HG03135 (cell line): ENCODE measurements around the gene NELL1.
"Not testable (repeated sequence)": the region's sequence is repeated elsewhere in the genome, so short reads cannot be mapped to it uniquely, and the experiment has no call there.

ENCODE experiments used
- ATAC-seq: cut with Tn5 transposase; IDR thresholded peaks from one replicate; pipeline ENCODE4 v1.9.1; 2021; ENCODE audit warnings: mild to moderate bottlenecking, moderate library complexity; ENCODE audit not compliant: unreplicated experiment

Gene NELL1

DNA sequence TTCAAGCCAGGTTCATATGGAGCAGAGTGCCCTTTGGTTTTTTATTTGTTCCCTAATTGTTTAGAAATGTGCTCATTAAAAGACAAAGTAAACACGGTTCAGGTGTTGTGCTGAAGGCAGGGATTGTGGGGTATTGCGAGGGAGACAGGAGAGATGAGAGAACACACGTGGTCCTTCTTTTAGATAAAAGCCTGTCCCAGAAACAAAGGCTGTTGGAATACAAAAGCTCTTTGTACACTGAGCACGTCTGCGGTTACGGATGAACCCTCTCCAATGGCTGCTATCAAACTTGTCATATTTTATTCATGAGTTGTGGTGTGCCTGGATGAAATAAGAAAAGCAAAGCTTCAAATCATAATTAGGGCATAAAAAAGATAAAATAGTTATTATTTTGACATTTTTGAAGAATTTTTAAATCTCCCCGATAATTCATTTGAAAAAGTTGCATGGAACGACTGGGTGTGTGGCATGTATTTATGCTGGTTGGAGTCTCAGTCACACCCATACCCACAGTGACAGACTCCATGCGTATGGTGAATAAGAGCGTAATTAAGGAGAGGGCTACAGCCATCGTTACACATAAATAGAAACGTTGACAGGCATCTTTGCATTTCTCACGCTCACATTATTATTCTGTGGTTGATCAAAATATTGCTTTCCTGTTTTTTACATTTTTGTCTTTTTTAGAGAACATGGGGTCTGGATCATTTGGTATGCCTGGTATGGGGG lies 92.9 kb downstream of the NELL1 start:
- ATAC-seq, result no peak

GRCh38 chr11:20762980-20763379 lies 93.6 kb downstream of the NELL1 start:
- ATAC-seq, result no peak

DNA sequence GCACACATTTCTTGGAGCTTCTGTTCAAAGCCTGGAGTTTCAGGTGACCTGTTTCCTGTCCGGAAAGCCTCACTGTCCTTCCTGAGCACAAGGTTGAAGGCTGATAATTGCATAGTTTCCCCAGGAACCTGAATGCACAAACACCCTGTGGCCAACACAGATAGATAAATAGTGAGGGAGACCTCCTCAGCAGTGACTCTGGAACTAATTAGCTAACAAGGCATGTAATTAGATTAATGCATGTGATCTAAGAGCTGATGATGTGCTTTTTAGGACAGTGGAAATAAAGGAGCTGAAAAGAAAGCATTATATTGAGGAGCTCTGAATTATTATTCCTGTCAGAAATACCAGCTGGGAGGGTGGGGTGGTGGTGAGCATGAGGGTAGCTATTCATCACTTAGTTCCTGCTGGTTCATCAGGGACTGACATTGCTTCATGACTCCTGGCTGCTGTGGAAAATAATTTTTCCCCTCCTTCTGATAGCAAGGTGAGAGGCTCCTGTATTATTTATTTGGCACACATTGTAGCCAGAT lies 101.1 kb downstream of the NELL1 start:
- no peak for ATAC-seq

DNA sequence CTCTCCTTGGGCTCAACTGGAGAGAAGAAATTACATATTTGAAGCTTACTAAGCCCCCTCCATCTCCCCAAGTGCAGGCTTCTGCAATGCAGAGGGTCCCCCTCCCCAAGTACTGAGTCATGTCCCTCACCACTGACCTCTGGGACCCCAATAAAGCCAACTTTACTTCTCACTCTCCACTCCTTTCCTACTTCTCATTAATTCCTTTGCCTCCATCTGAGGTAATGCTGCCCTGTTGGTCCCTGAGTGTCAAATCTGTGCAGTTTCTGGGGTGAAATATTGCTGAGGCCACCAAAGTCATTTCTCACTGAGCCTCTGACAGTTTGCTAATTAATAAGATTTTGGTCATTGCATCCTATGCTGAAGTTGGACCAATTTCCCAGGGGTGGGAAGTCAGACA lies 101.6 kb downstream of the NELL1 start:
- no peak for ATAC-seq

DNA sequence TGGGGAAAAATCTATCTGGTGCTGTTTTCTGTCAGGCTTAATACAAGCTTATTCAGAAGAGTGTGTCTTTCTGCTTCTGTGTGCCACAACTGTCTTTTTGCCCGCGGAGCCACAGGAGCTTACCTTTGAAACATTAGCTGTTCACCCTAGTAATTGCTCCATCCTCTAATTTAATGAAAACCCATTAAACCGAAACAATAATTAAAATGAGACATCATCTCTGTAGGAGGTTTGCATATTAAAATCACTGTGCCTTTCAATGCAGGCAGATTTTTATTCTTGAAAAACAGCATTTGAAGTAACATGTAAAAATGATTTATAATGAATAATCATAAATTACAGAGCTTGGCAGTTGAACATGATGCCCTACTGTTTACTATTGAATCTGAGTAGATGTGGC lies 102.3 kb downstream of the NELL1 start:
- no peak for ATAC-seq

DNA sequence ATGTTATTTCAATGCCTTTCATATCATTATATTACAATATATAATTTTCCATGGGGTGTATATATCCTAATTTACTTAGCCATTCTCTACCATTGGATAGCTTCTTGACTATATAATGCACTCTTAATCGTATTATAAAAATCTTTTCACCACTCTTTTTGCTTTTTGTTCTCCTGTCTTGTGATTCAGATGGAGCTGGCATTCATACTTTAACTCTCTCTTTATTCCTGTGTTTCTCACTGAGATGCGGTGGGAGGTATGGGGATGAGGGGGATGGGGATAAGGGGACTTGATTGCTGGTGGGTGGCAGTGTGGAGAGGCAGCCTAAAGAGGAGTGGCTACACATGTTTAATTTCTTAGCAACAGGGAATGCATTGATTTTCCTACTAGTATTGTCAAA lies 105.9 kb downstream of the NELL1 start:
- ATAC-seq, result no peak

DNA sequence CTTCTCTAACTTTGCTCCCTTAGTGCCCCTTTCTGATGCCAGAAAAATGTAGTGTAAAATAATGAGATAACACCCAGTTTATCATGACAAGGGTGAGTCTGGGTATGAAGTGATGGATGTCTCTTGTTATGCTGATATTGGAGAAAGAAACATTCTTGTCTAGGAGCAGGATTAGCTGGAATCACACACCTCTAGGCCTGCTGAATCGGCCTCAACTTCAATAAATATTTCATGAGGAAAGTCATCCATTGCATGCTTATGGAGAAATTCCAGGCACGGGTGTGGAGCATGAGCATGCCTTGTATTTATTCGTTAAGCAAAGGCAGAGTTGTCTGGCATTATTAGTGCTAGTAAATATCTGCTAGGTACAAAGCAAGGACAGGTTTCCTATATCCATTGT lies 113.4 kb downstream of the NELL1 start:
- ATAC-seq, result no peak

GRCh38 chr11:20783220-20783619 lies 113.8 kb downstream of the NELL1 start:
- no peak for ATAC-seq

DNA sequence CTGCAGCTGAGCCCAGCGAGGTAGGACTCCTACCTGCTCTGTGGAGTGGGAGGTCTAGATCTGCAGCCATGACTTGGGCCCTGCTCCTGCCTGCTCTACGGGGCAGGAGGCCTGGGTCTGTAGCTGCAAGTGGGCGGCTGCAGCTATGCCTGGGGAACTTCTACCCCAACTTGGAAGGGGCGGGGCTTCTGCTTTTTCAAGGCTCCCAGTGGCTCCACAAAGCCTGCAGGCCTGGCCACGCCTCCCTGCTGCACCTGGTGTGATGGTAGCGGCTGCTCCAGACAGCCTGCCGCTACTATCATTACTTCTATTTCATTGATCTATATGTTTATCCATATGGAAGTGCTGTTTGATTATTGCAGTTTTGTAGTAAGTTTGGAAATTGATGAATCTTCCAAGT lies 121.2 kb downstream of the NELL1 start:
- ATAC-seq, result no peak

DNA sequence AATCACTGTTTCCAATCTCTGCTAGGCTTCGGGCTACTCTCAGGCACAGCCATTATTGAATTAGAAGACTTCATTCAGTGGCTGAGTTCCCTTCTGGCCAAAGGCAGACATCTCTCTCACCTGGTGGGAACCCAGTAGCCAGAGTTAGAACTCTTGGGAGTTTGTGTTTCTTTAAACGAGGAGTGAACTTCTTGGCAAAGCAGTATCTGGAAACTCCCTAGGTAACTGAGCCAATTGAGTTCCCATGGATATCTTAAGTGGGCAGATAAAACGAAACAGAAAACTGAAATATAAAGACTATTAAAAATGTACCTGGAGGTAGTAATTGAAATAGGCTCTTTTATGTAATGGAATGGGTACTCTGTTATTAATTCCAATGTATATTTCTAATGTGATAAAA lies 125.6 kb downstream of the NELL1 start:
- ATAC-seq, result no peak

DNA sequence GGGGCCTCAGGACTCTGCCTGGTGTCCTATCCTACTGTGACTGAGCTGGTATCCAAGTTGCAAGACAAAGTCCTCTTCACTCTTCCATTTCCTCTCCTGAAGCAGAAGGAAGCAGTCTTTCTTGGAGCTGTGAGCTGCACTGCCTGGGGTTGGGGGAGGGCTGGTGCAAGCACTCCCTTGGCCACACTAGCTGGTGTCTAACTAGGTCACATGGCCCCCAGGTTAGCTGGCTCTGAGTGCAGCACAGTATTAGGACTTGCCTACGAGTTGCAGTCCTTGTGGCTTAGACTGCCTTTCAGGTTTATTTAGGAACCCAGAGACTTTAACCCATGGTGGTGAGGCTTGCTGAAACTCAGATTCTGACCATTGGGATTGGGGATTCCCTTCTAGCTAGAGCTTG lies 138.9 kb downstream of the NELL1 start:
- ATAC-seq, result no peak

- no peak for ATAC-seq
Observed at GRCh38 chr11:20821046-20821445, 151.7 kb downstream of the NELL1 start.

GRCh38 chr11:20821470-20821869 lies 152.1 kb downstream of the NELL1 start:
- ATAC-seq, result no peak

DNA sequence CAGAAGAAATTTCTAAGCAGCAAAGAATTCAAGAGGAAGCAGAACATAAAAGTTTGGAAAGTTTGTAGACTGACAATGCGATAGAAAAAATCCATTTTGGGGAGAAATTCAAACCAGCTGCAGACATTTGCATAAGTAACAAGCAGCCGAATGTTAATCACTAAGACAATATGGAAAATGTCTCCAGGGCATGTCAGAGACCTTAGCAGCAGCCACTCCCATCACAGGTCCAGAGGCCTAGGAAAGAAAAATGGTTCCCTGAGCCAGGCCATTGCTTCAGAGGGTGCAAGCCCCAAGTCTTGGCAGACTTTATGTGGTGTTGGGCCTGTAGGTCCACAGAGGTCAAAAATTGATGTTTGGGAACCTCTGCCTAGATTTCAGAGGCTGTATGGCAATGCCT lies 155.4 kb downstream of the NELL1 start:
- ATAC-seq, result no peak

GRCh38 chr11:20835561-20835960 lies 166.2 kb downstream of the NELL1 start:
- no peak for ATAC-seq

DNA sequence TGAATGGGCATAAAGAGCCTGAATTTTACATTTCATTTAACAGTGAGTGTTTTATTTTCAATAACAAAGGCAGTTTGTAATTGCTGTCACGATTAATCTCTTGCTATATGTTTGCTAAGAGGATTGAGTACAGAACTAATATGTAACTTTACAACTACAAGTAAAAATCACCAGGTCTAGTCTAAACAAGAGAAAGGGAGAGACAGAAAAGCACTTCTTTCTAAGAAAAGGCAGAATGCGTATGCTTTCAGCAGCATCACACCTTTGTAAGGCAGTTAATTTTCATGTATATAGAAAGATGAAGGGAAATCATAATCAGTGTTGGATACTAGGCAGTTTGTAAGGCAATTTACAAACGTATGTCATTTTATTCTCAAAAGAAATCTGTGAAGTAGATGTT lies 169.8 kb downstream of the NELL1 start:
- no peak for ATAC-seq

DNA sequence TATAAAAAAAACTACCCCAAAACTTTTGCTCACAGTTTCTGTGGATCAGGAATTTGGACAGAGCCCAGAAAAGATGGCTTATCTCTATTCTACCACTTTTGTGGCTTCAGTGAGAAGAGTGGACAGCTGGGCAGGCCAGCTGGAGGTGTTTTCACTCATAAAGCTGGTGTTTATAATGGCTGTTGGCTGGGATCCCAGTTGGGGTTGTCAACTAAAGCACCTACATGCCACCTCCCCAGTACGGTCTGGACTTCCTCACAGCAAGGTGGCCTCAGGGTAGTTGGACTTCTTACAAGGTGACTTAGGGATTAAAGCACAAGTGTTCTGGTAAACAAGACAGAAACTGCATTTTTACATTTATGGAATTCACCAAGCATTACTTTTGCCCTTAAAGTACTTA lies 171.0 kb downstream of the NELL1 start:
- ATAC-seq, result no peak

DNA sequence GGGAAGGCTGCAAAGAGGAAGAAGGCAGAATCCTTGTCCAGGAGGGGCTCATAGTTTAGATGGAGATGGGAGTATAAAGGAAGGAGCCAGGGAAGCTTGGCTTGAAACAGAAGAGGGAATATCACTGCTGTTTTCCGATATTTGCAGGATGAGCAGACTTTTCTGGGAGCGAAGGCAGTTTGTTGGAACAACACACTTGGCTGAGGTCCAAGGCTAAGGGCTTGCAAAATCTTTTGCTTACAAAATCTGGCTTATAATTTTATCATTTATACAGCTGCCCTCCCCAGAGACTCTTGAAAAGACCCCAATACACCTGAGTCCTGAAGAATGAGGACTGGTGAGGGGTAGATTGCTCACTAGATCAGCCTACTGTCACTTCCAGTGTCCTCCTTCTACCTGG lies 174.8 kb downstream of the NELL1 start:
- no peak for ATAC-seq

GRCh38 chr11:20844630-20845029 lies 175.2 kb downstream of the NELL1 start:
- ATAC-seq, result no peak

DNA sequence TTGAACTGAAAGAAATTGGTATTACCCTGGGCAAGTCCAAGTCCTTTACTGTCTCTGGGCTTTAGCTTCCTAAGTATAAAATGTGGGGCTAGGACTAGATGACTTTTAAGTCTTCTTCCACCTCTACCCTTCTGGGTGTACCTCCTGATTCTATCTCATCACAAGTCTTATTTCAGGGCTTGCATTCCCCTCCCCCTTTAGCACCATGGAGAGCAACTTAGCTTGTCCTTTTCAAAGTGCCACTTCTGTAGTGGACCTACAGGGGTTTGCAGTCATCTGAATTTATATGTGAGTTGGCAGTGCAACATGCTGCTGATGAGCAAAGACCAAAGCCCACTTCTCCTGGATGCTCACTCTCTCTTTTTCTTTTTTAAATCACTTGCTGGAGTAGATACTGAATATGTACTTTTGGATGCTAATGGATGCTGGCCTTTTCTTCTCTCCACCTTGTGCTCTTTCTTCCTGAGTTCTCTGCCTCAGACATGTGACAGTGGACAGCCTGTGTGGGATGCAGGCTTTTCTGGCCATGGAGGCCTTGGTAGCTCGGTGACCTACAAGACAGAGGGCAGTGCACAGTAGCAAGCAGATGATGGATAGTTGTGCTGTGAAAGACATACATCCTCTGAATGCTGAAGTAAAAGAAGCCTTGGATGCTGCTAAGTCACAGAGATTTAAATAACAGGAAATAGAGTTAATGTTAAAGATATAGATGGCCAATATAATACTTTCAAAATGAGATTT lies 185.0 kb downstream of the NELL1 start:
- ATAC-seq, result no peak

GRCh38 chr11:20861322-20861721 lies 191.9 kb downstream of the NELL1 start:
- ATAC-seq, result no peak

DNA sequence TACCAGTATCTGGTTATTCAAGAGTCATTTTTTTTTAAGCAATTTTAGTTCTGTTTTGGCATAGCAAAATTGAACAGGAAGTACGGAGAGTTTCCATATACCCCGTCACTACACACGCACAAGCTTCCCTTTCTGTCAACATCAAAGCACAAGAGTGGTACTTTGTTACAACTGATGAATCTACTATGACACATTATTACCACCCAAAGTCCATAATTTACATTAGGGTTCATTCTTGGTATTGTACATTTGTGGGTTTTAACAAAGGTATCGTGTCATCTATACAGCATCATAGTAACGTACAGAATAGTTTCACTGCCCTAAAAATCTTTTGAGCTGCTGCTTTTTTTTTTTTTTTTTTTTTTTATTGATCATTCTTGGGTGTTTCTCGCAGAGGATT lies 192.9 kb downstream of the NELL1 start:
- not testable (repeated sequence) for ATAC-seq
